Thyroid gland (tissue), 4 donors: ENCODE measurements around the gene CHRNA7. TPM values are rescaled to one million over a fixed set of nuclear protein-coding genes. Genes with fewer than 3 reads are reported as not detected.
"Not testable (repeated sequence)": the region's sequence is repeated elsewhere in the genome, so short reads cannot be mapped to it uniquely, and the experiment has no call there.

Source experiments
- DNase-seq, 2 donors: peaks; one replicate each; pipeline ENCODE4 v3.0.0-alpha.2; 2019
- H3K27ac ChIP-seq, 3 donors: fragments of 200-600 bp; sonication (generic); 1 replicate in 2 of 3; 2 replicates in 1 of 3; pipeline ENCODE4 v1.5.1; 2016 to 2019; ENCODE audit warnings: mild to moderate bottlenecking in 1 of 3, moderate library complexity in 1 of 3
- H3K27me3 ChIP-seq: fragments of 200-600 bp; sonication (generic); one replicate; pipeline ENCODE4 v1.5.1; 2019
- H3K36me3 ChIP-seq, 2 donors: fragments of 200-600 bp; sonication (generic); one replicate each; pipeline ENCODE4 v1.5.1; 2016 to 2019
- H3K4me1 ChIP-seq, 2 donors: fragments of 200-600 bp; sonication (generic); one replicate each; pipeline ENCODE4 v1.5.1; 2017 to 2019
- H3K4me3 ChIP-seq, 3 donors: fragments of 200-600 bp; sonication (generic); replicated peaks in 1 of 3; 1 replicate in 2 of 3; 2 replicates in 1 of 3; pipeline ENCODE4 v1.5.1; 2016; ENCODE audit warnings: mild to moderate bottlenecking in 1 of 3
- H3K9me3 ChIP-seq: fragments of 200-600 bp; sonication (generic); one replicate; pipeline ENCODE4 v1.5.1; 2017
- CTCF ChIP-seq, 6 experiments: fragments of 200-600 bp in 3 of 6; fragments of 450-650 bp in 3 of 6; sonication (generic) in 3 of 6; IDR thresholded peaks; one replicate each; pipeline ENCODE4 v1.5.1; 2016 to 2019; ENCODE audit warnings: antibody characterized with exemption in 6 of 6, mild to moderate bottlenecking in 2 of 6, inconsistent platforms in 1 of 6, moderate library complexity in 1 of 6
- POLR2A ChIP-seq, 2 donors: fragments of 450-650 bp; IDR thresholded peaks; one replicate each; pipeline ENCODE4 v1.6.1; 2017; ENCODE audit warnings: antibody characterized with exemption in 2 of 2, mild to moderate bottlenecking in 2 of 2, moderate library complexity in 1 of 2
- WGBS, 2 donors: methylation state at CpG; one replicate each; pipeline ENCODE4 v1.1.5; 2017; 5-methylcytosine and 5-hydroxymethylcytosine counted together
- intact Hi-C: fragments of 100-400 bp; cut with DNase I; formaldehyde crosslinking; loops from one replicate; pipeline ENCODE4 v1.15.1; 2023
- small RNA-seq: library from RNA; depleted of rRNA; stranded (forward); fragments of <200 nt; gene quantifications from one replicate; pipeline ENCODE3, GENCODE V24; 2016
- total RNA-seq, 4 donors: library from RNA; depleted of rRNA; stranded (reverse); fragments of >200 nt; gene quantifications; one replicate each; pipeline ENCODE4 v1.2.3, GENCODE V29; 2016

Gene CHRNA7
- total RNA-seq, 4 donors from 2014 or later: 10.2 to 12.6 (median 12.0) TPM

GRCh38 chr15:32209081-32209480 lies 178.8 kb downstream of the CHRNA7 start:
- intact Hi-C loops, H3K36me3 ChIP-seq, H3K9me3 ChIP-seq, H3K4me1 ChIP-seq, H3K27me3 ChIP-seq, H3K27ac ChIP-seq, DNase-seq, H3K4me3 ChIP-seq: not testable (repeated sequence)
- no CpG with 5 or more reads among the region's 5 CpGs for WGBS, 2 donors

GRCh38 chr15:32218666-32219065 lies 188.4 kb downstream of the CHRNA7 start:
- intact Hi-C loops: no loop called here
- Histone ChIP-seq H3K4me3 (no peak overlapping the region), H3K4me1 (no peaks in the 10 kb centered on the region), H3K36me3 (no peaks in the 10 kb centered on the region), H3K27ac (no peak overlapping the region), H3K9me3 (no peaks in the 10 kb centered on the region), H3K27me3 (no peaks in the 10 kb centered on the region)
- WGBS, 2 donors: 71 to 72% methylated on average over 3 of the region's 3 CpGs
- TF ChIP-seq CTCF (IDR thresholded peaks at IDR 0.05) (no peak), POLR2A (IDR thresholded peaks at IDR 0.05) (no peak)
- no peak for DNase-seq

Small RNAs within 50 kb of the gene (small RNA-seq; reads per million reads assigned to genes)
- gene RF00019: not detected

Other genes starting within 250 kb of the CHRNA7 start
- 10 to 100 TPM in 2 of 4 donors, 1 to 10 TPM in 2; 6.8 to 17.5 (median 9.4) TPM for gene OTUD7A, start 159.8 kb upstream of the CHRNA7 start, total RNA-seq